Activated CD8-positive, alpha-beta memory T cell treated with anti-CD3 and anti-CD28 coated beads, Interleukin-2, amount 10 ng/mL, durations not matched to agents 7 days and 5 days (primary cell): ENCODE measurements around the gene VGLL3. TPM values are rescaled to one million over a fixed set of nuclear protein-coding genes. Genes with fewer than 3 reads are reported as not detected.

ENCODE experiments used
- ATAC-seq: fragments of 150-1000 bp; cut with Tn5 transposase; one replicate; pipeline ENCODE4 v1.10.0; 2021; ENCODE audit warnings: moderate library complexity
- CTCF ChIA-PET: fragments of 350-600 bp; sonication (Branson Sonifier 250); formaldehyde crosslinking; loops from one replicate; lab custom pipeline; 2021; ENCODE audit warnings: antibody characterized with exemption; lab: Charles Lee
- DNase-seq: peaks from one replicate; pipeline ENCODE4 v3.0.0-alpha.2; 2020
- H3K27ac Mint-ChIP-seq: one replicate; pipeline ENCODE4 v1.8.0; 2021; ENCODE audit warnings: mild to moderate bottlenecking, mixed read lengths
- H3K27me3 Mint-ChIP-seq: one replicate; pipeline ENCODE4 v1.8.0; 2021; ENCODE audit warnings: mixed read lengths
- H3K36me3 Mint-ChIP-seq: one replicate; pipeline ENCODE4 v1.8.0; 2021; ENCODE audit warnings: mild to moderate bottlenecking, mixed read lengths
- H3K4me1 Mint-ChIP-seq: one replicate; pipeline ENCODE4 v1.8.0; 2021; ENCODE audit warnings: mixed read lengths
- H3K4me3 Mint-ChIP-seq: one replicate; pipeline ENCODE4 v1.8.0; 2021; ENCODE audit warnings: mild to moderate bottlenecking, moderate library complexity, mixed read lengths
- H3K9me3 Mint-ChIP-seq: one replicate; pipeline ENCODE4 v1.8.0; 2022; ENCODE audit warnings: low read depth, mixed read lengths
- total RNA-seq, 2 experiments: library from RNA; stranded (reverse); gene quantifications; one replicate each; pipeline ENCODE4 v1.2.3, GENCODE V29; 2021

The VGLL3 gene
- total RNA-seq, 2 experiments from 2014 or later: not detected

- H3K9me3 Mint-ChIP-seq: peaks cover 3% of the 10 kb centered on the region
- DNase-seq (no peak), ATAC-seq (no peak)
- H3K27ac Mint-ChIP-seq: no peak overlapping the region
- CTCF ChIA-PET: no interaction called here
- H3K27me3 Mint-ChIP-seq: peaks cover under 1% of the 10 kb centered on the region
- no peaks in the 10 kb centered on the region for H3K36me3 Mint-ChIP-seq
- H3K4me1 Mint-ChIP-seq: no peaks in the 10 kb centered on the region
- H3K4me3 Mint-ChIP-seq: no peak overlapping the region
Observed at GRCh38 chr3:86998569-86998968, 7.6 kb upstream of the VGLL3 start.

GRCh38 chr3:86996261-86996955, 5.5 kb upstream of the VGLL3 start:
- CTCF ChIA-PET: no interaction called here
- no peaks in the 10 kb centered on the region for H3K36me3 Mint-ChIP-seq
- H3K4me3 Mint-ChIP-seq: no peak overlapping the region
- peaks cover 10% of the 10 kb centered on the region for H3K27me3 Mint-ChIP-seq
- DNase-seq (no peak), ATAC-seq (no peak)
- H3K4me1 Mint-ChIP-seq: no peaks in the 10 kb centered on the region
- H3K9me3 Mint-ChIP-seq: no peaks in the 10 kb centered on the region
- no peak overlapping the region for H3K27ac Mint-ChIP-seq

- peaks cover 13% of the 10 kb centered on the region for H3K27me3 Mint-ChIP-seq
- H3K9me3 Mint-ChIP-seq: no peaks in the 10 kb centered on the region
- DNase-seq (no peak), ATAC-seq (no peak)
- no peaks in the 10 kb centered on the region for H3K36me3 Mint-ChIP-seq
- CTCF ChIA-PET: no interaction called here
- peaks cover 1% of the 10 kb centered on the region for H3K4me1 Mint-ChIP-seq
- H3K27ac Mint-ChIP-seq: no peak overlapping the region
- no peak overlapping the region for H3K4me3 Mint-ChIP-seq
Observed at GRCh38 chr3:86995537-86995936, 4.6 kb upstream of the VGLL3 start.

- no peak for ATAC-seq
- no peaks in the 10 kb centered on the region for H3K36me3 Mint-ChIP-seq
- no peak overlapping the region for H3K27ac Mint-ChIP-seq
- peaks cover 1% of the 10 kb centered on the region for H3K4me1 Mint-ChIP-seq
- peaks cover 25% of the 10 kb centered on the region for H3K27me3 Mint-ChIP-seq
- CTCF ChIA-PET: no interaction called here
- no peaks in the 10 kb centered on the region for H3K9me3 Mint-ChIP-seq
- no peak for DNase-seq
- no peak overlapping the region for H3K4me3 Mint-ChIP-seq
Observed at GRCh38 chr3:86993704-86994103, 2.8 kb upstream of the VGLL3 start.

- H3K9me3 Mint-ChIP-seq: no peaks in the 10 kb centered on the region
- H3K4me1 Mint-ChIP-seq: peaks cover 1% of the 10 kb centered on the region
- DNase-seq: no peak
- H3K27ac Mint-ChIP-seq: no peak overlapping the region
- H3K36me3 Mint-ChIP-seq: no peaks in the 10 kb centered on the region
- no peak overlapping the region for H3K4me3 Mint-ChIP-seq
- CTCF ChIA-PET: no interaction called here
- ATAC-seq: no peak
- peaks cover 25% of the 10 kb centered on the region for H3K27me3 Mint-ChIP-seq
Observed at GRCh38 chr3:86991840-86992435, 989 bp upstream of the VGLL3 start.

GRCh38 chr3:86991482-86991815, 500 bp upstream of the VGLL3 start:
- Mint-ChIP-seq H3K9me3 (no peaks in the 10 kb centered on the region), H3K36me3 (no peaks in the 10 kb centered on the region), H3K4me1 (peaks cover 1% of the 10 kb centered on the region), H3K27ac (no peak overlapping the region), H3K4me3 (no peak overlapping the region), H3K27me3 (peaks cover 25% of the 10 kb centered on the region)
- no peak for ATAC-seq
- CTCF ChIA-PET: no interaction called here
- DNase-seq: no peak

GRCh38 chr3:86990012-86990733, 776 bp downstream of the VGLL3 start:
- Mint-ChIP-seq H3K27me3 (peaks cover 25% of the 10 kb centered on the region), H3K27ac (no peak overlapping the region), H3K9me3 (no peaks in the 10 kb centered on the region), H3K36me3 (no peaks in the 10 kb centered on the region), H3K4me3 (no peak overlapping the region), H3K4me1 (peaks cover 1% of the 10 kb centered on the region)
- no peak for DNase-seq
- ATAC-seq: peak; percentile 23
- CTCF ChIA-PET: no interaction called here

- Mint-ChIP-seq H3K9me3 (no peaks in the 10 kb centered on the region), H3K27ac (no peak overlapping the region), H3K27me3 (peaks cover 25% of the 10 kb centered on the region), H3K4me3 (no peak overlapping the region), H3K36me3 (no peaks in the 10 kb centered on the region), H3K4me1 (peaks cover 1% of the 10 kb centered on the region)
- ATAC-seq (no peak), DNase-seq (no peak)
- CTCF ChIA-PET: no interaction called here
Observed at GRCh38 chr3:86989611-86990010, 1.3 kb downstream of the VGLL3 start.

- no peak for DNase-seq
- peaks cover 1% of the 10 kb centered on the region for H3K4me1 Mint-ChIP-seq
- ATAC-seq: no peak
- no peaks in the 10 kb centered on the region for H3K36me3 Mint-ChIP-seq
- H3K27ac Mint-ChIP-seq: no peak overlapping the region
- H3K4me3 Mint-ChIP-seq: no peak overlapping the region
- CTCF ChIA-PET: no interaction called here
- H3K9me3 Mint-ChIP-seq: no peaks in the 10 kb centered on the region
- H3K27me3 Mint-ChIP-seq: peaks cover 25% of the 10 kb centered on the region
Observed at GRCh38 chr3:86989006-86989405, 1.9 kb downstream of the VGLL3 start.

GRCh38 chr3:86988235-86988634, 2.7 kb downstream of the VGLL3 start:
- peaks cover 22% of the 10 kb centered on the region for H3K27me3 Mint-ChIP-seq
- no peak overlapping the region for H3K27ac Mint-ChIP-seq
- no peaks in the 10 kb centered on the region for H3K36me3 Mint-ChIP-seq
- no peaks in the 10 kb centered on the region for H3K9me3 Mint-ChIP-seq
- no peak overlapping the region for H3K4me3 Mint-ChIP-seq
- peaks cover 1% of the 10 kb centered on the region for H3K4me1 Mint-ChIP-seq
- CTCF ChIA-PET: no interaction called here
- DNase-seq (no peak), ATAC-seq (no peak)

GRCh38 chr3:86987421-86987715, 3.6 kb downstream of the VGLL3 start:
- DNase-seq (no peak), ATAC-seq (no peak)
- H3K27ac Mint-ChIP-seq: no peak overlapping the region
- H3K4me3 Mint-ChIP-seq: no peak overlapping the region
- CTCF ChIA-PET: no interaction called here
- peaks cover 20% of the 10 kb centered on the region for H3K27me3 Mint-ChIP-seq
- no peaks in the 10 kb centered on the region for H3K36me3 Mint-ChIP-seq
- H3K9me3 Mint-ChIP-seq: no peaks in the 10 kb centered on the region
- H3K4me1 Mint-ChIP-seq: peaks cover 1% of the 10 kb centered on the region

GRCh38 chr3:86986671-86987420, 4.1 kb downstream of the VGLL3 start:
- peaks cover 16% of the 10 kb centered on the region for H3K27me3 Mint-ChIP-seq
- H3K4me1 Mint-ChIP-seq: peaks cover 1% of the 10 kb centered on the region
- no peak for DNase-seq
- no peak overlapping the region for H3K27ac Mint-ChIP-seq
- ATAC-seq: no peak
- H3K36me3 Mint-ChIP-seq: no peaks in the 10 kb centered on the region
- H3K9me3 Mint-ChIP-seq: no peaks in the 10 kb centered on the region
- no peak overlapping the region for H3K4me3 Mint-ChIP-seq
- CTCF ChIA-PET: no interaction called here

- H3K27me3 Mint-ChIP-seq: peaks cover 11% of the 10 kb centered on the region
- no peaks in the 10 kb centered on the region for H3K4me1 Mint-ChIP-seq
- no peaks in the 10 kb centered on the region for H3K9me3 Mint-ChIP-seq
- ATAC-seq (no peak), DNase-seq (no peak)
- CTCF ChIA-PET: no interaction called here
- H3K27ac Mint-ChIP-seq: no peak overlapping the region
- no peak overlapping the region for H3K4me3 Mint-ChIP-seq
- no peaks in the 10 kb centered on the region for H3K36me3 Mint-ChIP-seq
Observed at GRCh38 chr3:86985181-86985826, 5.6 kb downstream of the VGLL3 start.
